Midbrain (tissue), 1 donor: ENCODE results near the gene SULT1A4.
"Not testable (repeated sequence)": the region's sequence is repeated elsewhere in the genome, so short reads cannot be mapped to it uniquely, and the experiment has no call there.

Experiments
- DNase-seq: peaks from one replicate; lab custom pipeline; 2025; lab: John Stamatoyannopoulos, UW

The SULT1A4 gene

DNA sequence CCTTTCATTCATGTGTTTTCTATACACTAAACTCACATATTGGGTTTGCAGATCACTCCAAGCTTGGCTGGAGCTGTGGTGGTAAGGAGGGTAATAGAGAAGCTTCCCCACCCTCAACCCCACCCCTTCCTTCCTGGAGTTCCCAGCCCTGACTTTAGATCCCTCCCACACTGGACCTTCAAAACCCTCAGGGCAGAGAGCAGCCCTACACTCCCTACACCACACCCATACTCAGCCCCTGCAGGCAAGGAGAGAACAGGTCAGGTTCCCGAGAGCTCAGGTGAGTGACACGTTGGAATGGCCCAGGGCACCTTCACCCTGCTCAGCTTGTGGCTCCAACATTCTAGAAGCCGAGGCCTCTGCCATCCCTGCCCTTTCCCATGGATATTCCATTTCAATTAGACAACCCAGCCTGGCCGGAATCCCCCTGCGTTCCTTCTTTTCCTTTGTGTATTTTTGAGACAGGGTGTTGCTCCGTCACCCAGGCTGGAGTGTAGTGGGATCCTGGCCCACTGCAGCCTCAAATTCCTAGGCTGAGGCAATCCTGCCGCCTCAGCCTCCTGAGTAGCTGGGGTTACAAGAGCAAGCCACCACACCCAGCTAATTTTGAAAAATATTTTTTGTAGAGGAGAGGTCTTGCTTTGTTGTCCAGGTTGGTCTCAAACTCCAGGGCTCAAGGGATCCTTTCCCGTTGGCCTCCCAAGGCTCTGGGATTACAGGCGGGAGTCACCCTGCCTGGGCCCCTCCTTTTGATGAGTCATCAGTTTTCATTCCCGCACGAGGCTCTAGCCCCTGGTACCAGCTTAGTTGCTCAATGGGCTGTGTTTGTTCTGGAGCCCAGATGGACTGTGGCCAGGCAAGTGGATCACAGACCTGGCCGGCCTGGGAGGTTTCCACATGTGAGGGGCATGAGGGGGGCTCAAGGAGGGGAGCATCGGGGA, at the start of gene SULT1A4:
TSS of gene SULT1A4 (plus strand) at position 208 of the 941 bp plus-strand sequence. CDS start 1,473 bp downstream, outside the sequence.
- DNase-seq = not testable (repeated sequence)

DNA sequence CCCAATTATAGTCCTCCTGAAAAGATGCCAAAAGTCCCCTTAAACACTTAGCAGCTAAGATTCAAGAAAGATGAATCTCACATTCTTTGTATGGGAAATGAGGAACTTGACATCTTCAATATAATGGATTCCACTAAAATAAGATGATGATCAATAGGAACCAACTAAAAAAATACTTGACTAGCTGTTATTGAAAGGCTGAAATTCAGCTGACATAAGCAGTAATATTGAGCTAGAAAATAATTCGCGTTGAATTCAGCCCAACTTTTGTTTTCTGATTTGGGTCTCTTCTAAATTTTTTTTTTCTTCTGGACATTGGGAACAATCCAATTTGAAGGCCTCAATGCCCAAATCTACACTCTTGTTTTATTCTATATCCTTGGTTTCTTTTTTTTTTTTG, 36.1 kb upstream of the SULT1A4 start:
- not testable (repeated sequence) for DNase-seq

DNA sequence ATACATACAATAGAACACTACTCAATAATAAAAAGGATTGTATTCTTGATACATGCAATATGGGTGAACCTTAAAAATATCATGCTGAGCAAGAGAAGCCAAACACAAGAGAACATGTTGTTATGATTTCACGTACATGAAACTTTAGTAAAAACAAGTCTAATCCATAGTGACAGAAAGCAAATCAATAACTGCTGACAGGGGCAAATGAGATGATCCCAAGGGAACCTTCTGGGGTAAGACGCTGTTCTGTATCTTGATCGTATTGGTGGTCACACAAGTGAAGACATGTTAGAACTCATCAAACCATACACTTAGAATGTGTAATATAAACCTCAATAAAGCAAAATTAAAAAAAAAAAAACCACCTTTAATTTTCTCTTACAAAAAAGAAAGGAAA, 34.3 kb upstream of the SULT1A4 start:
- DNase-seq = not testable (repeated sequence)

DNA sequence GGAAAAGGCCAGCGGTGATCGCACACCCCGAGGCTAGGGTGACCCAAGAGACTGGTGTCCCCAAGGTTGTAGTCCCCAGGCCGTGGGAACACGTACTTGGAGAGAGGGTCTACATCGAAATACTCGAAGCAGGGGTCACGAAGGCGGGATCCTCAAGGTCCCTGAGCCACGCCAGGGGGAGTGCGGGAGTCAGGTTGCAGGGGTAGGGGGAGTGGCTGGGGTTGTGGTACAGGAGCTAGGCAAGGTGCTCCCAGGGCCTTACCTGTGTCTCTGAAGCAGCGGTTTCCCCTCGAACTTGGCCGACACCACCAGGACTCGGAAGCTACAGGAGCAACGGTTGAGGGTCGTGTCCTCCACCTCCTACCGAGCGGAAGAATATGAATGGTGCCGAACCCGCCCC, 6.0 kb upstream of the SULT1A4 start:
- not testable (repeated sequence) for DNase-seq

DNA sequence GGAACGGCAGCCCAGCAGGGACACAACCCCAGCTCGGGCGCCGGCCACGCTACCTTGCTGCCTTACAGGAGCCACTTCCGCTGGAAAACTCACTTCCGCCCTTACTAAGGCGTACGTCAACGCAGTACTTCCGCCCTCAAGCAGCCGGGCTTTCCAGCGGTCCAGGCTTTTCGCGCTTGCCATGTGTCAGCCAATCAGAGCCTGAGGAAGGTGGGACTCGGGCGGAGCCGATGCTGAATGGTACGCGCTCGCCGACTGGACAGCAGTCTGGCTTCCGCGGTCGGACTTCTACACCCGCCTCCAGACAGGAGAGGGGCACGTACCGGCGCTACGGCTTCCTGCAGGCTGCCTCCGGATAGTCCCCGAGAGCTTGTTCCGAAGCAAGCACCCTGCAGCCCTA, 5.4 kb upstream of the SULT1A4 start, which contains the start of the genes BOLA2 and SLX1B:
TSS of gene BOLA2 (minus strand) at position 83 of the 400 bp plus-strand sequence. CDS start 98 bp downstream, outside the sequence.
TSS of gene SLX1B (plus strand) at position 265 of the 400 bp plus-strand sequence.
- not testable (repeated sequence) for DNase-seq

DNA sequence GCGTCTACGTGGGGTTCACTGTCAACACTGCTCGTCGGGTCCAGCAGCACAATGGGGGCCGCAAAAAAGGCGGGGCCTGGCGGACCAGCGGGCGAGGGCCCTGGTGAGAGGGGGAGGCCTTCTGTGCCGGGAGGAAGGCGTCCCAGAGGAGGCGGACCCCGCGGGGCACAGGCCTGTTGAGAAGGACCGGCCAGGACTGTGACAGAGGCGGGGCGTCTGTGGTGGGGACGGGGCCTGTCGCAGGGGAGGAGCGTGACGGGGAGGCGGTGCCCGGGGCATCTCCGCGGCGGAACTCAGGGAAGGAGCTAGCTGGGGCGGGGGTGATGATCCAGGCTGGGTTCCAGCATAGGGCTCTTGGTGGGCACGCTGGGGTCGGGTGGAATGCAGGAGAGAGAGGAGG, 4.9 kb upstream of the SULT1A4 start:
- DNase-seq = not testable (repeated sequence)

DNA sequence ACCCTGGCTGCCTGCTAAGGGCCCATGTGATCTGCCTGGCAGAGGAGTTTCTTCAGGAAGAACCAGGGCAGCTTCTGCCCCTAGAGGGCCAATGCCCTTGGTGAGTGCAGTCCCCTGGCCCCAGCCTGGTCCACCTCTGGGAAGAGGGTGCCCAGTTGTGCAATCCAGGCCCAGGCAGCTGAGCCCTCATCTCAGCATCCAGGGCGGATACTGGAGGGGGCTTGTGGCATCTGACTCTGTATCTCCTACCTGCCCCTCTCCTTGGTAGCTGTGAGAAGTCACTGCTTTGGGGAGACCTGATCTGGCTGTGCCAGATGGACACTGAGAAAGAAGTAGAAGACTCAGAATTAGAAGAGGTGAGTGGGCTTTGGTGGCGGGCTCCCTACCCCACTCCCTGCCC, 2.1 kb upstream of the SULT1A4 start:
- not testable (repeated sequence) for DNase-seq

DNA sequence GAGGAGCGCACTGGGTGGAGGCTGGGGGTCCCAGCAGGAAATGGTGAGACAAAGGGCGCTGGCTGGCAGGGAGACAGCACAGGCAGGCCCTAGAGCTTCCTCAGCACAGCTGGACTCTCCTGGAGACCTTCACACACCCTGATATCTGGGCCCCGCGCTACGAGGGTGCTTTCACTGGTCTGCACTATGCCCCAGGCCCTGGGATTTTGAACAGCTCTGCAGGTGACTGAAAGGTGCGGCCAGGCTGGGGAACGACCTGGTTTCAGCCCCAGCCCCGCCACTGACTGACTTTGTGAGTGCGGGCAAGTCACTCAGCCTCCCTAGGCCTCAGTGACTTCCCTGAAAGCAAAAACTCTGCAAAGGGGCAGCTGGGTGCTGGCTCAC, 926 bp downstream of the SULT1A4 start:
- not testable (repeated sequence) for DNase-seq

DNA sequence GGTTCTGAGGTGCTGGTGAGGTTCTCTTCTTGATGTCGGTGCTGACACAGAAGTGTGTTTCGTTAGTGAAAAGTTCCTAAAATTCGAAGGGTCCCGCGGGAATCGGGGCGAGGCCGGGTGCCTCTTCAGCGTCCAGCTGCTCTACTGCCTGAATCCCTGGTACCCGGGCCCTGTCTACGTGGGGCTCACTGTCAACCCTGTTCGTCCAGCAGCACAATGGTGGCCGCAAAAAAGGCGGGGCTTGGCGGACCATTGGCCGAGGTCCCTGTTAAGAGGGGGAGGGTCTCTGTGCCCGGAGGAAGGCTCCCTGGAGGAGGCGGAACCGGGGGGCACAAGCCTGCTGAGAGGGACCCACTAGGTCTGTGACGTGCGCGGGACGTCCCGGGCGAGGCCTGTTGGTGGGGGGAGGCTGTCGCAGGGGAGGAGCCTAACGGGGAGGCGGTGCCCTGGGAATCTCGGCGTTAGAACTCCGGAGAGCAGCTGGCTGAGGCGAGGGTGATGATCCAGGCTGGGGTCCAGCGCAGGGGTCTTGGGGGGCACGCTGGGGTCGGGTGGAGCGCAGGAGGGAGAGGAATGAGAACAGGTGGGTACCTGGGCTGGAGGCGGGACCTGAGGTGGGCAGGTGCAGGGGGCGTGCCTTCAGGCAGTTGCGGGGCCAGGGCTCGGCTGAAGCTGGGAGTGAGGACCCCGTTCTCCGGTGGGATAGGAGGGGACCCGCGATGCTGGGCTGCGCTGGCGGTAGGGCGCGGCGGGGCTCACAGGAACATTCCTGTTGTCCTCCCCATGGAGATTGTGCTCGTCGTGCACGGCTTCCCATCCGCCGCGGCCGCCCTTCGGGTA, 6.5 kb downstream of the SULT1A4 start:
- not testable (repeated sequence) for DNase-seq

DNA sequence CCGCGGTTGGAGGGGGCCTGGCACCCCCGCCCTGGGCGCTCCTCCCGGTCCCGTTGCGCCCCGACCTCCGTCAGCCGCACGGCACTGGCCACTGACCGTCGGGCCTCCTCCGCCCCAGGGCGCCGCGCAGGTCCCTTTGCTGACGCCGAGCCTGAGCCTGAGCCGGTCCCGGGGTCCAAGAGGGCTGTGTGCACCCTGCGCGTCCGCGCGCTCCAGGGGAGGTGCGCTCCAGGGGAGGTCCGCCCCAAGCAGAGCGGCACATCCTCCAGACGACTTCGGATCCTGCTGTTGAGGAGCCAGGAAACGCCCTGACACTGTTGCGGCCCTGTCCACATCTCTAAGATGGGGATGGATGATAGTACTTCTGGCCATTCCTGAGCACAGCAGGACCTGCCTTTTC, 7.2 kb downstream of the SULT1A4 start:
- DNase-seq = not testable (repeated sequence)

DNA sequence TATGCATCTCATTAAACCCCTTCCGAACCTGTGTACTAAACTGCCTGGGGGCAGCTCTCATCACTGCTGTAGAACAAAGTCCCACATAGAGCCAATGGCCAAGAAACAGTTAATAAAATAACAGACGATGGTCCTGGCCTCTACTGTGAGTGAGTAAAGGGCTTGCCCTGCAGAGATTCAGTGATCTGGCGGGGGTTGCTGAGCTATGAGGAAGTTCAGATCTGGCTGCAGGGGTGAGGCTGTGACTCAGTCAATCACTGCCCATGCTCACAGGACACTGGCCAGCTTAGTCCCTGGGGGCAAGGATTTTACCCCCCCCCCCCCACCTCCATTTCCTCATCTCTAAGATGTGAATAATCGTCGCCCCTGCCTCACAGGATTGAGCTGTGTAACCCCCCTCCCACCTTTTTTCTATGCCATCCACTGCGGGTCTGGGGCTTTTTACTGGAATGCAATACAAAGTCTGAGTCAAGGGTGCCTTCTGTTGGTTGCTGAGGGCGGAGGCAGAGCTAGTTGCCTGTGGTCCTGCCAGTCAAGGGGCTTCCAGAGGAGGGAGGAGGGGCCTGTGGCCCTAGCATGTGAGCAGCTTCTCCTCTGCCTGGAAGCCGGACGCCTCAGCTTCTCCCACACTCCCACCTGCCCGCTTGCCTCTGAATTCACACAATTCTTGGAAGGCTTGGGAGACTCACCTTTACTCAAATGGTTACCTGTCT, 8.1 kb downstream of the SULT1A4 start:
- not testable (repeated sequence) for DNase-seq

DNA sequence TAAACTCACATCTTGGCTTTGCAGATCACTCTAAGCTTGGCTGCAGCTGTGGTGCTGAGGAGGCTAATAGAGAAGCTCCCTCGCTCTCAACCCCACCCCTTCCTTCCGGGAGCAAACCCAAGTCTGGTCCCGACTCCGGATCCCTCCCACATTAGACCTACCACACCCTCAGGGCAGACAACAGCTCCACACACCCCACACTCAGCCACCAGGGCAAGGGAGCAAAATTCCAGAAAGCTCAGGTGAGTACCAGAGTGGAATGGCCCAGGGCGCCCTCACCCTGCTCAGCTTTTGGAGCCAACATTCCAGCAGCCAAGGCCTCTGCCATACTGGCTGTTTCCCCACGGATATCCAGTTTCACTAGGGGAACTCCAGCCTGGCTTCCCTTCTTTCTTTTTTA, 9.9 kb downstream of the SULT1A4 start:
- DNase-seq = not testable (repeated sequence)

DNA sequence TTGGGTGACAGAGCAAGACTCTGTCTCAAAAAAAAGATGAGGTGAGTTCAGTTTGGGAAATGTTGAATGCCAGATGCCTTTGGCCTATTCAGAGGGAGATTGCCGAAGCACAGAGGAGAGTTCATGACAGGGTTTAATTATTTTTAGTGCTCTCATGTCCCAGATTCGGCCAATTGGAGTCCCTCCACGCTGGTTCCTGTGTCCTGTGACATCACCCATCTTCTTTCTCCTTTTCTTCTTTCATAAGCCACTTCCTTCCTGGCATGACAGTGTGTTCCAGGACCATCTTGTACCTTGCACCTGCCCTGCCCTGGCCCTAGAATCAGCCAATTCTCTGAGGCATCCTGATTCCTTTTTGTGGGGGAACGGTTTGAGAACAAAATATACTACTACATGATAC, 12.4 kb downstream of the SULT1A4 start:
- not testable (repeated sequence) for DNase-seq

DNA sequence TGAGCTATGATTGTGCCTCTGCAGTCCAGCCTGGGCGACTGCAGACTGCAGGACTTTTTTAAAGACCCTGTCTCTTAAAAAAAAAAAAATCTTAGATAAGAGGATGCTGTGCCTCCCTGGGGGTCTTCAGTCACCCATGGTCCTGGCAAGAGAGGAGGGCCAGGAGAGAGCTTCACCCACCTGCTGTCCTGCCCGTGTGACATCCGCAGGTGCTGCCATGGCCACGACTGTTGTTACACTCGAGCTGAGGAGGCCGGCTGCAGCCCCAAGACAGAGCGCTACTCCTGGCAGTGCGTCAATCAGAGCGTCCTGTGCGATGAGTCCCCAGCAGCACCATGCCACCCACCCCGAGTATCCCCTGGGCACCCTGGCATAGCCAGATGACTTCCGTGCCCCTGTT, 22.6 kb downstream of the SULT1A4 start:
- not testable (repeated sequence) for DNase-seq

DNA sequence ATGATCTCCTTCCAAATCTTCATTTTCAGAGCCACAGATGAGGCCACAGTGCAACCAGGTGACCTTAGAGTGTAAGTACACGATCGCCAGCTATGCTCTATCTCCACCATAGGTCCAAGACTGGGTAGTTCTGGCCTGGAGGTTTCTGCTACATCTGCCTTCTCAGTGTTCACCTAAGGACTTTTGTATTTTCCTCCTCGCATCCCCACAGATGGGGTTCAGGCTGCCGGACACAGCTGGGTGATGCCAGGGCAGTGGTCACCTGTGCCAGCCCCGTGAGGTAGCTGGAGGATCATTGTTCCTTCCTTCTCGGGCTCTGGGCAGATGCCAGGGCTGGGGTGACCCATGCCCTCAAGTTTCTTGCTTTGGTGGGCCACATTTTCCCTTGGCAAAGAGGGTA, 46.6 kb downstream of the SULT1A4 start, which contains the start of gene NPIPB12:
TSS of gene NPIPB12 (minus strand) at position 101 of the 400 bp plus-strand sequence.
- not testable (repeated sequence) for DNase-seq
